ENCODE results near the gene HMGCS1. TPM values are rescaled to one million over a fixed set of nuclear protein-coding genes. Genes with fewer than 3 reads are reported as not detected.

Gene HMGCS1
- total and polyA plus RNA-seq, 2 of the 8 experiments (the other 6 are each of a cell fraction or from before 2014, with no cell fraction given): 63.6 to 236 TPM

- H3K27ac ChIP-seq (ENCODE audit: low read depth, low read length): no peak overlapping the region
- no peak overlapping the region for H3K23ac ChIP-seq (ENCODE audit: insufficient read length)
- ChIA-PET CTCF (ENCODE audit: partially characterized antibody) (interaction anchor here (1.0 kb wide), 1 partner anchor 48 kb away, joined by 3 read pairs; no protein-coding TSS in a partner anchor), POLR2A (ENCODE audit: partially characterized antibody) (no interaction called here)
- WGBS, 2 experiments (ENCODE audit: extremely low coverage in 1 of 2, insufficient coverage in 1 of 2, insufficient read length in 1 of 2, insufficient replicate concordance in 2 of 2, low coverage in 1 of 2, low lambda C conversion rate in 2 of 2, missing lambda C conversion rate in 1 of 2): 92% methylated on average over 12 of the region's 12 CpGs; no CpG with 5 or more reads in 1 of the 2 experiments
- no peak overlapping the region for H2BK5ac ChIP-seq (ENCODE audit: low read depth, low read length)
- no peaks in the 10 kb centered on the region for H3K4me1 ChIP-seq (replicated peaks in 1 of 4; ENCODE audit: control insufficient read depth in 3 of 4, insufficient read depth in 4 of 4, low read length in 3 of 4)
- H3K79me1 ChIP-seq (ENCODE audit: low read depth, low read length): no peaks in the 10 kb centered on the region
- no peak overlapping the region for H4K91ac ChIP-seq (replicated peaks; ENCODE audit: insufficient read length, low read length)
- H3K23me2 ChIP-seq (ENCODE audit: low read depth, low read length): no peaks in the 10 kb centered on the region
- no peaks in the 10 kb centered on the region for H3K9me3 ChIP-seq (ENCODE audit: insufficient read depth in 2 of 2, low read depth in 1 of 2, low read length in 1 of 2)
- H3K4me3 ChIP-seq (ENCODE audit: extremely low read depth in 1 of 4, insufficient read depth in 2 of 4, low read depth in 3 of 4, low read length in 4 of 4): no peak overlapping the region
- no peak overlapping the region for H2BK12ac ChIP-seq (ENCODE audit: low read depth, low read length)
- no peaks in the 10 kb centered on the region for H3K27me3 ChIP-seq (replicated peaks in 1 of 4; ENCODE audit: control insufficient read depth in 3 of 4, extremely low read depth in 1 of 4, insufficient read depth in 3 of 4, low read length in 3 of 4)
- no peaks in the 10 kb centered on the region for H4K20me1 ChIP-seq (replicated peaks in 1 of 2; ENCODE audit: control insufficient read depth in 1 of 2, insufficient read depth in 2 of 2, low read length in 2 of 2)
- no peak overlapping the region for H2BK20ac ChIP-seq (ENCODE audit: low read length)
- no peak overlapping the region for H2AK5ac ChIP-seq (ENCODE audit: low read depth, low read length)
- H3K14ac ChIP-seq (ENCODE audit: insufficient read length): no peak overlapping the region
- H3K18ac ChIP-seq (ENCODE audit: extremely low read depth, low read length): no peak overlapping the region
- no peak overlapping the region; the same call in 1 of the 2 replicates for H4K8ac ChIP-seq (ENCODE audit: extremely low read depth, insufficient read depth, low read length)
- DNase-seq (ENCODE audit: low read depth in 1 of 2, low spot score in 2 of 2) (no peak), FAIRE-seq (no peak)
- no peak overlapping the region for H3K4ac ChIP-seq (replicated peaks; ENCODE audit: insufficient read length, low read depth, low read length)
- no peak overlapping the region for H4K5ac ChIP-seq (ENCODE audit: insufficient read length, low read depth, low read length)
- no peak overlapping the region for H2BK15ac ChIP-seq (ENCODE audit: low read length)
- no peak overlapping the region for H3K56ac ChIP-seq (replicated peaks; ENCODE audit: insufficient read length, low read depth, low read length)
- H2AFZ ChIP-seq (ENCODE audit: low read length): no peak overlapping the region
- no peaks in the 10 kb centered on the region for H3K79me2 ChIP-seq (ENCODE audit: control insufficient read depth in 1 of 2, insufficient read depth in 2 of 2, low read length in 2 of 2)
- H3K9ac ChIP-seq (replicated peaks in 1 of 4; ENCODE audit: extremely low read depth in 1 of 4, low read depth in 3 of 4, low read length in 3 of 4): no peak overlapping the region
- TF ChIP-seq RNF2 (IDR thresholded peaks at IDR 0.05; ENCODE audit: borderline replicate concordance, low read depth, low read length, missing control alignments, poor library complexity, severe bottlenecking) (no peak), JUN (IDR thresholded peaks at IDR 0.05; ENCODE audit: low read depth, low read length) (no peak)
- no peak overlapping the region for H3K4me2 ChIP-seq (ENCODE audit: insufficient read depth in 1 of 2, low read depth in 2 of 2, low read length in 2 of 2)
- no peaks in the 10 kb centered on the region for H3K36me3 ChIP-seq (ENCODE audit: control insufficient read depth in 2 of 4, insufficient read depth in 4 of 4, low read length in 3 of 4)
- no peak overlapping the region for H2BK120ac ChIP-seq (replicated peaks; ENCODE audit: low read depth, low read length)
These were observed 33.5 kb downstream of the HMGCS1 start for GRCh38 chr5:43279548-43280274.

Measured in H1 (cell line).